ENCODE results near the gene FEM1C.

FEM1C gene

GRCh38 chr5:115577741-115578140 lies 33.2 kb upstream of the FEM1C start:
- Histone ChIP-seq H3K36me3 (peaks cover 0 to 4% (median 4%) of the 10 kb centered on the region in 3 donors), H3K27ac (no peak overlapping the region), H3K27me3 (no peaks in the 10 kb centered on the region), H3K4me3 (no peak overlapping the region), H3K9me3 (no peaks in the 10 kb centered on the region), H3K4me1 (no peaks in the 10 kb centered on the region)
- intact Hi-C loops (cut with DNase I; ENCODE audit: low total_unique reads): no loop called here
- DNase-seq: no peak
- no peak for TF ChIP-seq CTCF (IDR thresholded peaks at IDR 0.05)

- Histone ChIP-seq H3K27ac (no peak overlapping the region), H3K4me3 (no peak overlapping the region), H3K9me3 (no peaks in the 10 kb centered on the region), H3K27me3 (no peaks in the 10 kb centered on the region), H3K36me3 (peaks cover 0 to 4% (median 4%) of the 10 kb centered on the region in 3 donors), H3K4me1 (no peaks in the 10 kb centered on the region)
- intact Hi-C loops (cut with DNase I; ENCODE audit: low total_unique reads): no loop called here
- TF ChIP-seq CTCF (IDR thresholded peaks at IDR 0.05): no peak
- no peak for DNase-seq
These were observed 32.8 kb upstream of the FEM1C start for GRCh38 chr5:115577329-115577728.

- Histone ChIP-seq H3K9me3 (no peaks in the 10 kb centered on the region), H3K36me3 (peaks cover 0 to 3% (median 0%) of the 10 kb centered on the region in 3 donors), H3K4me3 (no peak overlapping the region), H3K27ac (no peak overlapping the region), H3K27me3 (no peaks in the 10 kb centered on the region), H3K4me1 (no peaks in the 10 kb centered on the region)
- no peak for TF ChIP-seq CTCF (IDR thresholded peaks at IDR 0.05)
- DNase-seq: no peak
- intact Hi-C loops (cut with DNase I; ENCODE audit: low total_unique reads): no loop called here
These were observed 30.8 kb upstream of the FEM1C start for GRCh38 chr5:115575167-115576070.

- no peak overlapping the region for H3K27ac ChIP-seq
- no peaks in the 10 kb centered on the region for H3K4me1 ChIP-seq
- H3K4me3 ChIP-seq: no peak overlapping the region
- TF ChIP-seq CTCF (IDR thresholded peaks at IDR 0.05): no peak
- H3K36me3 ChIP-seq: no peaks in the 10 kb centered on the region
- no peaks in the 10 kb centered on the region for H3K27me3 ChIP-seq
- H3K9me3 ChIP-seq: no peaks in the 10 kb centered on the region
- DNase-seq: no peak
- intact Hi-C loops (cut with DNase I; ENCODE audit: low total_unique reads): loop anchor here (2.0 kb wide), 1 partner anchor 198 kb away; no protein-coding TSS in a partner anchor
These were observed 28.6 kb upstream of the FEM1C start for GRCh38 chr5:115573133-115573532.

- intact Hi-C loops (cut with DNase I; ENCODE audit: low total_unique reads): no loop called here
- no peak for DNase-seq
- H3K27ac ChIP-seq: no peak overlapping the region
These were observed 26.9 kb upstream of the FEM1C start for GRCh38 chr5:115571441-115571878.

More at GRCh38 chr5:115571441-115571878, 26.9 kb upstream of the FEM1C start:
- Histone ChIP-seq H3K36me3 (no peaks in the 10 kb centered on the region), H3K27me3 (no peaks in the 10 kb centered on the region), H3K4me1 (no peaks in the 10 kb centered on the region), H3K9me3 (no peaks in the 10 kb centered on the region), H3K4me3 (no peak overlapping the region)
- TF ChIP-seq CTCF (IDR thresholded peaks at IDR 0.05): no peak

All from tibial artery (tissue), 4 donors.